ENCODE measurements around the gene SMYD4. TPM values are rescaled to one million over a fixed set of nuclear protein-coding genes. Genes with fewer than 3 reads are reported as not detected.
"Not testable (repeated sequence)": the region's sequence is repeated elsewhere in the genome, so short reads cannot be mapped to it uniquely, and the experiment has no call there.

SMYD4 gene
- polyA plus RNA-seq, 12 donors: 6.3 to 17.1 (median 7.7) TPM; not detected in 1

- no peak for DNase-seq
Observed at GRCh38 chr17:1834380-1835149, 4.9 kb upstream of the SMYD4 start.

DNA sequence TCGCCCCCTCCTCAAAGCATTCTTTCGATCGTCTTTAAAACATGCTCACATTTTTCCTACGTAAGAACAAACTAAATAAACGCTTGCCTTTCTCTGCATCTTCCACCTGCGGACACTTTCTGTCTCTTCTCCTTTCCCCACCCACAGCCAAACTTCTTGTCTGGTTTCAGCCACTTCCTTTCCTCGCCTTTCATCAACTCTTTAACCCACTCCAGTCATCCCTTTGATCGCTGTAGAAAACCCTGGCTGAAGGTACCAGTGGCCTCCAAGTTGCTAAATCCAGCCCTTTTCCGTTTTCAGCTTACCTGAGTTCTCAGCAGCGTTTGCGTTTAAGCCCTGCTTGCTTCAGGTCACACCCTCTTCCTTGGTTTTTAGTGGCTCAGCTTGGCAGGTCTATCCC is 586 bp upstream of the SMYD4 start:
- no peak for DNase-seq

DNA sequence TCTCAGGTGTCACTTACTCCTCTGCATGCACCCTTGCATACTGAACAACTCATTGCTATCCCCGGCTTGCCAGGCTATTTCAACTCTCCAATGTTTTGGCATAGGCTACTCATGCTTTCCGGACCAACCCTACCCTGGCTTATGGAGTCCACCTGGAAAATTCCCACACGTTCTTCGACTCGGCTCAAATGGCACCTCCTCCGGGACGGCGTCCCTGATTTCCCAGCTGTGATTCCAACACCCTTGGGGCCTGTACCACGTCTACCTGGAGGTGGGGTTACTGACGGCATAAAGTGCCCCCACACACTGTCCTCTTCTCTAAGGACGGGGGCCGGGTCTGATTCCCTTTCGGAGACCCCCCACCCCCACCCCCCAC is 498 bp downstream of the SMYD4 start:
- peak; percentile 19 for DNase-seq

DNA sequence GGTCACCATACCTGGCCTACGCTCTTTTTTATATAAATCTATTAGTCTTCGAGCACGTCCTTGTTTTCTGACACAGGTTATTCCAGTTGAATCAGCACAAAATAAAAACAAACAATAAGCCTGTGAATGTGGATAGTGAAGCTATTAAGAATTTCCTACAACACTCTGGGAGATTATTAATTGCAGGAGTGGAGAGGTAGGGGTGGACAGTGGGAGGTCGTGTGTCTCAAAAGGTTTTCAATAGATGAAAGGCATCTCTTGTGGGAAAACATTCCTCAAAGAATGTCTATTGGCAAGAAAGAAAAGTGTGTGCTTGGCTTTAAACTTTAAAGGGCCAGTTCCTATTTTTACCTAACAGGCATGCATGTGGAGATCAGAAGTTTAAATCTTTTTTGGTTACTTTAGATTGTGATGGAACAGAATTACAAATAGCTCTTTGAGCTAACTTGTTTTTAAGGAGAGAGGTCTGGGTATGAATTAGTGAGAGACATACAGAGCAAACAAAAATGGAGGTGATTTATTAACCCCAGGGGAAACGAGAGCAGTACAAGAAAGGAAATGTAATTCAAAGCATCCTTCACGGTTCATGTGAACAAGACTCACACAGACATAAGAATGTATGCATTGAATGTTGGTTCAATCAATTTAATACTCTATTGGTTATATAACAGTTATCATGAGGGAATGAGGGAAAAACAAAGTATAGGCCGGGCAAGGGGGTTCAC is 9.0 kb downstream of the SMYD4 start:
- no peak for DNase-seq

GRCh38 chr17:1813088-1813487 is 16.6 kb downstream of the SMYD4 start:
- no peak for DNase-seq

DNA sequence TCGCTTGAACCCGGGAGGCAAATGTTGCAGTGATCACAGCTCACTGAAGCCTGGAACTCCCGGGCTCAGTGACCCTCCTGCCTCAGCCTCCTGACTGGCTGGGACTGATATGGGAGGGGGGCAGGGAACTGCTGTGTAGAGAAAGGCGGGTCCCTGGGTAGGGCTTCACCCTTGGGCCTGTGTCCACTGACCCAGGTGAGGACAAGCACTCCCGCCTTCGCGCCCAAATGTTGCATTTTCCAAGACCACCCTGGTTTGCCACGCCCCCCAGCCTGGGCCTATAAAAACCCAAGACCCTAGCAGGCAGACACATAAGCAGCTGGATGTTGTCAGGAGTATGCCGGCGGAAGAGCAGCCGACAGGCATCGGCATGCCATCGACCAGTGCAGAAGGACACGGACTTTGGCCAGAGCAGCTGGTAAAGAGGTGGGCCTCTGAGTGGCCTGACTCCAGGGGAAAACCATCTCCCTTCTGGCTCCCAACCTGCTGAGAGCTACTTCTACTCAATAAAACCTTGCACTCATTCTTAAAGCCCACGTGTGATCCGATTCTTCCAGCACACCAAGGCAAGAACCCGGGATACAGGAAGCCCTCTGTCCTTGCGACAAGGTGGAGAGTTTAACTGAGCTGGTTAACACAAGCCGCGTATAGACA is 19.1 kb downstream of the SMYD4 start:
- no peak for DNase-seq

DNA sequence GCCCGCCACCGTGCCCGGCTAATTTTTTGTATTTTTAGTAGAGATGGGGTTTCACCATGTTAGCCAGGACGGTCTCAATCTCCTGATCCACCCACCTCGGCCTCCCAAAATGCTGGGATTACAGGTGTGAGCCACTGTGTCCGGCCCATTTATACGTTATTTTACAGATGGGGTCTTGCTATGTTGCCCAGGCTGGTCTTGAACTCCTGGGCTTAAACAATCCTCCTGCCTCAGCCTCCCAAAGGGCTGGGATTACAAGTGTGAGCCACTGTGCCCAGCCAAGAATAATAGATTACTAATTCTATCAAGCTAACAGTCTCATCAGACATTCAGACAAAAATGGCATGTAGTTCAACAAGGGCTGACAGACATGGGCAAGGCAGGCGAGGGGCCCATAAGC is 19.9 kb downstream of the SMYD4 start:
- DNase-seq: not testable (repeated sequence)

- no peak for DNase-seq
Observed at GRCh38 chr17:1808644-1809043, 21.1 kb downstream of the SMYD4 start.

DNA sequence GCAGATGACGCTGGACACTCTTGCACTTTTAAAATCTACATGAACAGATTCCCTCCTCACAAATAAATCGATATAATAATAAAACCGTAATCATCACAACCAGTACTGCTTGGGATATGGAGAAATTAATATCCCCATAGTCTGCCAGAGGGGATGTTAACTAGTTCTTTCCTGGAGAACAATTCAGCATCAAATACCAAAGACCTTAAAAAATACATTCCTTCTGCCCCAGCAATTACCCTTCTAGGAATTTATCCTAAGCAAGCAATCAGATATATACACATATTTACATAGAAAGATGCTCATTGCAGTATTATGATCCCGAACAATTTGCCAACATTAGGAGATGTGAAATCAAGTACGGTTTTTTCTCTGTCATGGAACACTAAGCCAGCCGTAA is 21.8 kb downstream of the SMYD4 start:
- DNase-seq: no peak

GRCh38 chr17:1803280-1803679 is 26.4 kb downstream of the SMYD4 start:
- DNase-seq: no peak

GRCh38 chr17:1802429-1802828 is 27.3 kb downstream of the SMYD4 start:
- DNase-seq: no peak

DNA sequence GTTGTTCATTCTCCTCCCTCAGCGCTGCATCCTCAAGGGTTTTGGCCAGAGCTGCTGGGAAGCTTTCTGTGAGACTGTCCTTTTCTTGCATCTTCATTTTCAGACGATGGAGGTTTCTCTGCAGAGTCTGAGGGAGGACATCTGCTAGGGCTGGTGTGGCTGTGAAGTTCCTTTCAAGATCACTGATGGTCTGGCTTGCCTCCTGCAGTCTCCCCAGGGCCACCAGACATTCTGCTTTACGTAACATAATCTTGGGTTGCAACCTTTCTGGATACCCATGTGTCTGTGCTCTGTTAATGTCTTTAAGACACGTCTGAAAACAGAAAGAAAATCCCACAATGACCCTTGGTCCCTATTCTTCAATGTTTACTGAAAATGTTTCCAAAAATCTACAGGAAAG is 29.0 kb downstream of the SMYD4 start:
- DNase-seq: no peak

DNA sequence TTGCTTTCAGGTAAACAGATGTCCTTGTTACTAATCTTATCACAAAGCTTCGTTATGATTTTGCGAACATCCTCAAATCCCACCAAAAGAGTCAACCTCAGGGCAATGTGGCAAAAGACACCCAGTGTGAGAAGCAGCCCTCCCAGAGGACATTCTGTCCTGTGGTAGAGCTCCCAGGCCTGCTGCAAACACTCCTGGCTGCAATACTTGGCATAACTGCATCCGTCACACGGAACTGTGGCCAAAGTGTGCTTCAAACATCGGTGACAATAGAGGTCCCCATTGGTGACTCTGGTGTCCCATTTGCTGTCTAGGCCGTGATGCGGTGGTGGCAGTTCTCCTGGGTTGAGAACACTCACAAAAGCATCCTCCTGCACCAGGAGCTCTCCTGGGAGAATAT is 29.5 kb downstream of the SMYD4 start:
- DNase-seq: no peak

- not testable (repeated sequence) for DNase-seq
Observed at GRCh38 chr17:1797846-1798245, 31.9 kb downstream of the SMYD4 start.

DNA sequence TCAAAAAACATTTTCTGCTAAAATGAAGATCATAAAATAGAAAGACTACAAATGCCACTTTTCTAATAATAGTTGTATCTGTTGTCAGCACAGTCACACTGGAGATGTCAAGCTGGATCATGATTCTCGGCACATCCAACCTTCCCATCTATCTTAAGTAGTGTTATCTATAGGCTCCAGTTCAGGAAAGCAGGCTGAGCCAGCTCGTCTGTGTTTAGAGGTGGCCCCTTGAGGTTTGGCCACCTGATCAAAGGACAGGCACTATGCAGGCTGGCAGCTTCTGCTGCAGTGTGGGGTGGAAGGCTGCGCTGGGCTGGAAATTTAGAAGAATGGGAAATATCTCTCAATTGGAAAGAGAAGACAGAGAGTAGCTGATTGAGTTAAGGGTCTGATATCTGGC is 32.4 kb downstream of the SMYD4 start:
- no peak for DNase-seq

GRCh38 chr17:1796800-1797199 is 32.9 kb downstream of the SMYD4 start:
- DNase-seq: no peak

DNA sequence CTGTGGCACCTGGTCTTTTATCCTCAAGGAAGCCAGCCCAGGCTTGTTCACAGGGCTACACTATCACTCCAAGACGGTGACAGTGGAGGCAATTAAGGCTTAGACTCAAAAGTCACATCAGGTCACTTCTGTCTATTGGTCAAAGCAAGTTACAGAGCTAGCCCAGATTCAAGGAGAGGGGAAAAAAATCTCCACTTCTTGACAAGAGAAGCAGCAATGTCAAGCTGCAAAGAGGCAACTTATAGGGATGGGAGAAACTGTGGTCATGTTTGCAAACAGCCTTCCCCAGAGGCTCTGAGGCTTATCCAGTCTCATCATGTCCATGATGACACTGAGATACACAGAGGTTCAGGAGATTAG is 36.3 kb downstream of the SMYD4 start:
- DNase-seq: no peak

DNA sequence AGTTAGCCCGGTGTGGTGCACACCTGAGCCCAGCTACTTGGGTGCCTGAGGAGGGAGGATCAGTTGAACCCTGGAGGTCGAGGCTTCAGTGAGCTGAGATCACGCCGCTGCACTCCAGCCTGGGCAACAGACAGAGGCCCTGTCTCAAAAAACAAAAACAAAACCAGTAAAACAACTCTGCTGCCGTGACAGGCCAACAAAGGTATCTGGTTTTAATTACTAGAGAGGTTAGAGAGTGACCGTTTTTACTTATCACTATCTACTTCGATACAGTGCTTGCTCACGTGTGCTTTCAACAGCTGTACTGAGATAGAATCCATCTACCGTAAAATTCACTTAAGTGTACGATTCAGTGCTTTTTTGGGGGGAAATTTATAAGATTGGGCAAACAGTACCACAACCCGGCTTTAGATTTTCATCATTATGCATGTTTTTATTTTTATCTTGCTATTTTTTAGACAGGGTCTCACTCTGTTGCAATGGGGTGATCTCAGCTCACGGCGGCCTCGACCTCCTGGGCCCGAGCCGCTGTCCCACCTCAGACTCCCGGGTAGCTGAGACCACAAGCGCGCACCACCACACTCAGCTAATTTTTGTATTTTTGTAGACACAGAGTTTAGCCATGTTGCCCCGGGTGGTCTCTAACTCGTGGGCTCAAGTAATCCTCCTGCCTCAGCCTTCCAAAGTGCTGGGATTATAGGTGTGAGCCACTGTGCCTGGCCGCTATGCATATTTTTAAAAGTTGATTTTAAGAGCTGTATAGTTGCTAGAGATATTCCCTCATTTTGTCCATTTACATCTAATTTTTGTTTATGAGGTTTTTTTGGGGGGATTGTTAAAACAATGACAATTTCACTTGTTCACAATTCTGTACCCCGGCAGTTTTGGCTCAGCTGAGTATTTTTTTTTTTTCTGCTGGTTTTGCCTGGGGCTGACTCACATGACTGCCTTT is 36.9 kb downstream of the SMYD4 start:
- DNase-seq: no peak

- no peak for DNase-seq
Observed at GRCh38 chr17:1789936-1790335, 39.8 kb downstream of the SMYD4 start.

DNA sequence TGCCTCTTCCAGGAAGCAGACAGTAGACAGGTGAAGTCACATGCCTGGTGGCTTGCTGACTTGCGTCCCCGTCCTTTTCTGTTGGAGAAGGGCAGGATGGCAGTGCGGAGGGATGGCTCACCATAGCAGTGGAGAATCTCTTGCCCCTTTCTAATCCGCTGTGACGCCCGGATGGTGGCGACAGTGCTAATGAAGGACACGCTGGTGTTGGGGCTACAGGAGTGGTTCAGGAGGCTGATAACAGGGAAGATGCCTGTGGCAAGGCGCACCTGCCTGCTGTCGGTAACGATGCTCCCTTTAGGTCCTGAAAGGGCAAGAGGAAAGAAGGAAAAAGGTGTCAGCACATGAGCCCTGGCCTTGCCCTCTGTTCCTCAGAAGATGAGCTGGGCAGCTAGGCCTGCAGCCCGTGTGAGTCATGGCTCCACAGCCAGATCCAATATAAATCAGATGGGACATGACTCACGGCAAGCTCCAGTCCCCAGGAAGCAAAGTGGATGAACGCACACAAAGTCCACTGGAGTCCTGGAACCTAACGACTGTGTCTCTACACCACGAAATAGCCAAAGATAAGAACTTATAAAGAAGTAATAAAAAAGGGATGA is 42.3 kb downstream of the SMYD4 start:
- DNase-seq: no peak

GRCh38 chr17:1786708-1787107 is 43.0 kb downstream of the SMYD4 start:
- no peak for DNase-seq

- DNase-seq: no peak
Observed at GRCh38 chr17:1785930-1786329, 43.8 kb downstream of the SMYD4 start.
